Panc1 (cell line): Measurements from ENCODE around the gene WDR89. TPM values are rescaled to one million over a fixed set of nuclear protein-coding genes. Genes with fewer than 3 reads are reported as not detected.

Experiments used
- ATAC-seq: fragments of 200-7000 bp; cut with Tn5 transposase; 2 replicates; pipeline ENCODE4 v1.9.1; 2020; ENCODE audit warnings: mild to moderate bottlenecking, moderate library complexity
- BruUV-seq: library from RNA; stranded (reverse); fragments of 400-500 nt; replicated peaks from 2 replicates; lab custom pipeline; 2021; lab: Mats Ljungman, UMichigan
- CTCF ChIA-PET: fragments of 300-600 bp; sonication (Branson Sonifier 250); formaldehyde crosslinking; loops from one replicate; lab custom pipeline; 2022; ENCODE audit warnings: antibody characterized with exemption; lab: Charles Lee
- POLR2A ChIA-PET: fragments of 300-600 bp; sonication (Branson Sonifier 250); formaldehyde crosslinking; loops from one replicate; lab custom pipeline; 2022; ENCODE audit warnings: antibody characterized with exemption; lab: Charles Lee
- DNase-seq: peaks from one replicate; pipeline ENCODE4 v3.0.0-alpha.2; 2010; ENCODE audit warnings: low read depth, low spot score
- H3K27ac ChIP-seq: 2 replicates; pipeline ENCODE4 v1.5.1; 2011; ENCODE audit warnings: mild to moderate bottlenecking, low read length, inconsistent platforms
- H3K27me3 ChIP-seq: fragments of 200-500 bp; sonication (Bioruptor generic); 2 replicates; pipeline ENCODE4 v1.6.0; 2014; ENCODE audit warnings: low read length, inconsistent platforms; ENCODE audit not compliant: control insufficient read depth, insufficient read depth
- H3K36me3 ChIP-seq: fragments of 200-500 bp; sonication (Bioruptor generic); 2 replicates; pipeline ENCODE4 v1.5.1; 2014; ENCODE audit warnings: inconsistent platforms, mild to moderate bottlenecking, low read length, moderate library complexity; ENCODE audit not compliant: control insufficient read depth, insufficient read depth
- H3K4me1 ChIP-seq: 2 replicates; pipeline ENCODE4 v1.5.1; 2011; ENCODE audit warnings: inconsistent platforms, mild to moderate bottlenecking, low read length, moderate library complexity; ENCODE audit not compliant: control insufficient read depth, insufficient read depth
- H3K4me3 ChIP-seq, 2 experiments: 2 replicates each; pipeline ENCODE4 v1.5.1; 2011 to 2012; ENCODE audit warnings: low read depth in 2 of 2, low read length in 2 of 2, mild to moderate bottlenecking in 2 of 2, inconsistent platforms in 1 of 2, moderate library complexity in 1 of 2
- H3K9me3 ChIP-seq: fragments of 200-500 bp; sonication (Bioruptor generic); 2 replicates; pipeline ENCODE4 v1.5.1; 2014; ENCODE audit warnings: low read depth, mild to moderate bottlenecking, inconsistent platforms, low read length, moderate library complexity; ENCODE audit not compliant: control insufficient read depth, insufficient read depth
- CTCF ChIP-seq: fragments of 450-650 bp; IDR thresholded peaks from 2 replicates; pipeline ENCODE4 v1.5.1; 2017; ENCODE audit warnings: mild to moderate bottlenecking
- POLR2AphosphoS5 ChIP-seq: IDR thresholded peaks from 2 replicates; pipeline ENCODE4 v1.6.1; 2012; ENCODE audit warnings: mild to moderate bottlenecking, low read depth, low read length, moderate library complexity
- REST ChIP-seq, 2 experiments: IDR thresholded peaks; 2 replicates each; pipeline ENCODE4 v1.6.1; 2011 to 2012; ENCODE audit warnings: low read depth in 2 of 2, control low read depth in 1 of 2, low read length in 1 of 2, mild to moderate bottlenecking in 1 of 2, moderate library complexity in 1 of 2; ENCODE audit not compliant: insufficient read depth in 1 of 2
- SIN3A ChIP-seq: IDR thresholded peaks from 2 replicates; pipeline ENCODE4 v1.6.1; 2012; ENCODE audit warnings: low read depth, mild to moderate bottlenecking, low read length, moderate library complexity, borderline replicate concordance; ENCODE audit not compliant: insufficient read depth
- TCF7L2 ChIP-seq: IDR thresholded peaks from 2 replicates; pipeline ENCODE4 v1.6.1; 2011; ENCODE audit warnings: mild to moderate bottlenecking, low read depth, low read length, inconsistent platforms
- in situ Hi-C: cut with HindIII; loops from 2 replicates; pipeline ENCODE4 v1.10.0; 2016; ENCODE audit warnings: low sequenced_read_pairs, low pct_unique_long_range_greater_than_20kb
- intact Hi-C: fragments of 100-400 bp; cut with micrococcal nuclease; formaldehyde crosslinking; loops from one replicate; pipeline ENCODE4 v1.10.0; 2022; ENCODE audit not compliant: unreplicated experiment
- total RNA-seq: library from RNA; stranded (reverse); gene quantifications from one replicate; pipeline ENCODE4 v1.2.1, GENCODE V29; 2021; ENCODE audit not compliant: unreplicated experiment

The WDR89 gene
- total RNA-seq, 1 experiment from 2014 or later: 13.0 TPM

GRCh38 chr14:63689132-63689531 lies 47.5 kb upstream of the WDR89 start (continued):
- no peak for TF ChIP-seq REST (IDR thresholded peaks at IDR 0.05; ENCODE audit: insufficient read depth in 1 of 2, low read depth in 2 of 2, low read length in 1 of 2)

- Histone ChIP-seq H3K27ac (no peak overlapping the region), H3K27me3 (no peaks in the 10 kb centered on the region), H3K9me3 (no peaks in the 10 kb centered on the region), H3K36me3 (no peaks in the 10 kb centered on the region), H3K4me3 (no peak overlapping the region), H3K4me1 (peaks cover 10% of the 10 kb centered on the region)
- intact Hi-C loops (no loop called here), in situ Hi-C loops (no loop called here)
- POLR2A ChIA-PET: no interaction called here
- TF ChIP-seq SIN3A (no peak), TCF7L2 (no peak), POLR2AphosphoS5 (no peak), CTCF (no peak), REST (IDR thresholded peaks at IDR 0.05; ENCODE audit: insufficient read depth in 1 of 2, low read depth in 2 of 2, low read length in 1 of 2) (no peak)
- DNase-seq (no peak), ATAC-seq (no peak)
- BruUV-seq: no TSS peak
- CTCF ChIA-PET: interaction anchor here (0.6 kb wide), 1 partner anchor 9 kb away, joined by 8 read pairs; no protein-coding TSS in a partner anchor
Measured at GRCh38 chr14:63686926-63687325, 45.3 kb upstream of the WDR89 start.

- no peaks in the 10 kb centered on the region; the same call in 1 of the 2 replicates for H3K36me3 ChIP-seq
- H3K4me3 ChIP-seq: no peak overlapping the region
- no peaks in the 10 kb centered on the region for H3K27me3 ChIP-seq
- POLR2A ChIA-PET: no interaction called here
- TF ChIP-seq TCF7L2 (no peak), CTCF (no peak), SIN3A (no peak), POLR2AphosphoS5 (no peak), REST (IDR thresholded peaks at IDR 0.05; ENCODE audit: insufficient read depth in 1 of 2, low read depth in 2 of 2, low read length in 1 of 2) (no peak)
- DNase-seq (no peak), ATAC-seq (no peak)
- CTCF ChIA-PET: no interaction called here
- BruUV-seq: no TSS peak
- peaks cover 10% of the 10 kb centered on the region for H3K4me1 ChIP-seq
- H3K9me3 ChIP-seq: no peaks in the 10 kb centered on the region
- in situ Hi-C loops: no loop called here
- H3K27ac ChIP-seq: no peak overlapping the region
- intact Hi-C loops: no loop called here
Measured at GRCh38 chr14:63685401-63685800, 43.7 kb upstream of the WDR89 start.
